HEK293T (cell line): ENCODE results near the gene POLG.

ENCODE experiments used
- CTCF ChIA-PET: fragments of 350-600 bp; formaldehyde crosslinking; extraction: SDS; loops from one replicate; lab custom pipeline; 2021; ENCODE audit warnings: antibody characterized with exemption, inconsistent platforms; lab: Yijun Ruan, JAX
- POLR2A ChIA-PET: fragments of 350-600 bp; formaldehyde crosslinking; extraction: SDS; loops from one replicate; lab custom pipeline; 2020; ENCODE audit warnings: antibody characterized with exemption, inconsistent platforms; lab: Yijun Ruan, JAX
- DNase-seq: peaks from one replicate; pipeline ENCODE4 v3.0.0; 2012; ENCODE audit warnings: mixed read lengths; ENCODE audit errors: extremely low spot score
- ARNT ChIP-seq: fragments of 450-650 bp; IDR thresholded peaks from 2 replicates; pipeline ENCODE4 v1.6.1; 2017; ENCODE audit warnings: mild to moderate bottlenecking
- BHLHE40 ChIP-seq: fragments of 450-650 bp; IDR thresholded peaks from 2 replicates; pipeline ENCODE4 v1.6.1; 2016; ENCODE audit warnings: mild to moderate bottlenecking, moderate library complexity, borderline replicate concordance
- CTBP1 ChIP-seq: fragments of 450-650 bp; IDR thresholded peaks from 2 replicates; pipeline ENCODE4 v1.6.1; 2016; ENCODE audit warnings: borderline replicate concordance
- ELF4 ChIP-seq: fragments of 450-650 bp; IDR thresholded peaks from 2 replicates; pipeline ENCODE4 v1.6.1; 2017; ENCODE audit warnings: antibody characterized with exemption
- FOXA1 ChIP-seq: fragments of 450-650 bp; IDR thresholded peaks from 2 replicates; pipeline ENCODE4 v1.6.1; 2016; ENCODE audit warnings: mild to moderate bottlenecking
- FOXK2 ChIP-seq: fragments of 450-650 bp; IDR thresholded peaks from 2 replicates; pipeline ENCODE4 v1.6.1; 2016; ENCODE audit warnings: mild to moderate bottlenecking
- FOXM1 ChIP-seq: fragments of 450-650 bp; IDR thresholded peaks from 2 replicates; pipeline ENCODE4 v1.6.1; 2017; ENCODE audit warnings: mild to moderate bottlenecking, borderline replicate concordance
- HDGF ChIP-seq: fragments of 450-650 bp; IDR thresholded peaks from 2 replicates; pipeline ENCODE4 v1.6.1; 2017; ENCODE audit warnings: antibody characterized with exemption, borderline replicate concordance
- L3MBTL2 ChIP-seq: fragments of 450-650 bp; conservative IDR thresholded peaks from 2 replicates; pipeline ENCODE4 v1.6.1; 2016; ENCODE audit warnings: mild to moderate bottlenecking
- LEF1 ChIP-seq: fragments of 450-650 bp; IDR thresholded peaks from 2 replicates; pipeline ENCODE4 v1.6.1; 2017; ENCODE audit warnings: mild to moderate bottlenecking, borderline replicate concordance
- NFRKB ChIP-seq: fragments of 450-650 bp; IDR thresholded peaks from 2 replicates; pipeline ENCODE4 v1.6.1; 2016; ENCODE audit warnings: mild to moderate bottlenecking, moderate library complexity
- SP1 ChIP-seq: fragments of 450-650 bp; IDR thresholded peaks from 2 replicates; pipeline ENCODE4 v1.6.1; 2017
- SUZ12 ChIP-seq: fragments of 450-650 bp; IDR thresholded peaks from 2 replicates; pipeline ENCODE4 v1.6.1; 2016; ENCODE audit warnings: mild to moderate bottlenecking
- TARDBP ChIP-seq: fragments of 450-650 bp; IDR thresholded peaks from 2 replicates; pipeline ENCODE4 v1.6.1; 2016
- ZNF384 ChIP-seq: fragments of 450-650 bp; IDR thresholded peaks from 2 replicates; pipeline ENCODE4 v1.6.1; 2016
- TF ChIP-seq, protein P1 (sequence below): fragments of 450-650 bp; IDR thresholded peaks from 2 replicates; pipeline ENCODE4 v1.6.1; 2016

Gene POLG

DNA sequence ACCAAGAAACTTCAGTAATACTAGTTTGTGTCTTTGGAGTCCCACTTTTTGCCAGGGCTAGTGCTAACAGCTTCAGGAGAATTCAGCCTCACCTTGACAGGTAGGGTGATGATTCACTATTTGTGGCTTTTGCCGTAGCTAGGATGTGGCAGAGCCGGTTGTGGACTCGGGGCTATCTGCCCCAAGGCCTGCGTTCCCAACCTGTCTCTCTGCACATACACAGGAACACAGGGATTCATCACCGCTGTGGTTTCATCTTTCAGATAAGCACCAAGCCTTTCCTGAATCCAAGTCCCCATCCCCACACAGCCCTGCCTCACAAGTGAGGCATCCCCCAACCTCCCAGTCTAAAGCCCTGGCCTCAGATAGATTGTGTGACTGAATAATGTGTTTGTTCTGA lies 45.2 kb upstream of the POLG start:
- ChIA-PET POLR2A (interaction anchor here (1.5 kb wide), 1 partner anchor 195 kb away, joined by 3 read pairs; the partner anchor contains the start of gene TICRR), CTCF (interaction anchor here (0.6 to 1.8 kb wide), 6 partner anchors 20 to 121 kb away, joined by 3 to 9 read pairs (median 3); no protein-coding TSS in a partner anchor)
- TF ChIP-seq ZNF384 (no peak), NFRKB (no peak)
- DNase-seq: no peak

DNA sequence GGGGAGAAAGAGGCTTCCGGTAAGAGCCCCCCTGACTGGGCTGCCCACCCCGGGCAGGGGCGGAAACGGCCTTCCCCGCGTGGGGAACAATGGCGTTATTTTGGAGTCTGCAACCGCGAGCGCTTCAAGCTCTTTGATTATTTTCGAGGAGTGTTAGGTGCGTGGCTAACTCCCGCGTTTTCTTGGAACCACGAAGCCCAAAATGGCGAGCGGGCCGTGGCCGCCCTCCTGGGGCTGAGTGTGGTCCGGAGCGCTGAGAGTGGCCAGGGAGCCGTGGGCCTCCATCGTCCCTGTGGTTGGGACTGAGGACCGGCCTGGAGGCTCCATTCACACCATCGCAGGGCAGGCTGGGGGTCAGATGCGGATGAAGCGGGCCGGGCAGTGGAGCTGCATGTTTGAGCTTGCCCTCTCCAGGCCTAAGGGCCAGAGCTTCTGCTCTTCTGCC lies 44.6 kb upstream of the POLG start:
- ChIA-PET POLR2A (interaction anchor here (1.5 kb wide), 1 partner anchor 196 kb away, joined by 3 read pairs; the partner anchor contains the start of gene TICRR), CTCF (interaction anchor here (1.7 to 1.8 kb wide), 2 partner anchors 20 to 21 kb away, joined by 5 to 9 read pairs; no protein-coding TSS in a partner anchor)
- DNase-seq: no peak
- TF ChIP-seq FOXK2 (no peak), FOXA1 (no peak), L3MBTL2 (no peak), HDGF (no peak), ELF4 (no peak), LEF1 (no peak), BHLHE40 (no peak), CTBP1 (no peak)

DNA sequence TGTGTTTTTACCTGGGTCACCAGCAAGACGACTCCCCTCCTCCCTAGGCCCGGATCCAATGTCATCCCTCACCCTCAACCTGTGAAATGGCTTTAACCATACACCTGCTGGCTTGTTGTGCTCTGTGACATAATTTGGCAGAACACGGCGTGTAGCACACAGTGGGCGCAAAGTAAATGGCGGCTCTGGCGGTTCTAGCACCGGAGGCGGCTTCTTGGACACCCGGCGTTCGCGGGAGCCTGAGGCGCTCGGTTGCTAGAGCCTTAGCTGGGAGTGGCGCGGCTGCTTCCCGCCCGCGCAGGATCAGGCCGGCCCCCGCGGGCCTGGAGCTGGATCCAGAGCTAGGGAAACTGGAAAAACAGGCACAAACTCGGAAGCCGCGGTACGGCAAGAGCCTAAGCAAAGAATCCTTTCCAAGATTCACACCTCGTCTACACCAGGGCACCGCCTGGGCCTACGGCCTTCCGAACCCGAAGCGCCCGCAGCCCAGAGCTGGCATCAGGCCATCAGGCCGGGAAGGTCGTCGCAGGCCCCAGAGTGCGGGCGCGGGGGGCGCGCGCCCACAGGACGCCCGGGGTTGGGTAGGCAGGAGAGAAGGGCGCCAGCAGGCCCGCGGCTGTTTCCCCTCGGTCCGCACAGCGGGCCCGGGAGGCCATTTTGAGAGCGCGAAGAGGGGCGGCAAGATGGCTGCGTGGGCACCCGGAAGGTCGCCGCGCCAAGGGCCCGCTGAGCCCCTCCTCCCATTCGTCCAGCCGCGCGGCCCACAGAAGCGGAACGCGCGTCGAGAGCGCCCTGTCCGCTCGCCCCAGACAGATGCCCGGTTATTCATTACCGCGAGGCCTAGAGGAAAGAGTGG lies 43.9 kb upstream of the POLG start:
- TF ChIP-seq ZNF384: no peak
- no peak for TF ChIP-seq FOXA1
- no peak for TF ChIP-seq ARNT
- TF ChIP-seq LEF1: no peak
- TF ChIP-seq CTBP1: no peak
- TF ChIP-seq, protein P1, sequence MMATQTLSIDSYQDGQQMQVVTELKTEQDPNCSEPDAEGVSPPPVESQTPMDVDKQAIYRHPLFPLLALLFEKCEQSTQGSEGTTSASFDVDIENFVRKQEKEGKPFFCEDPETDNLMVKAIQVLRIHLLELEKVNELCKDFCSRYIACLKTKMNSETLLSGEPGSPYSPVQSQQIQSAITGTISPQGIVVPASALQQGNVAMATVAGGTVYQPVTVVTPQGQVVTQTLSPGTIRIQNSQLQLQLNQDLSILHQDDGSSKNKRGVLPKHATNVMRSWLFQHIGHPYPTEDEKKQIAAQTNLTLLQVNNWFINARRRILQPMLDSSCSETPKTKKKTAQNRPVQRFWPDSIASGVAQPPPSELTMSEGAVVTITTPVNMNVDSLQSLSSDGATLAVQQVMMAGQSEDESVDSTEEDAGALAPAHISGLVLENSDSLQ: no peak
- no peak for TF ChIP-seq HDGF
- no peak for TF ChIP-seq ELF4
- no peak for TF ChIP-seq FOXM1
- TF ChIP-seq SP1: no peak
- TF ChIP-seq BHLHE40: no peak
- no peak for TF ChIP-seq NFRKB
- no peak for TF ChIP-seq SUZ12
- no peak for TF ChIP-seq L3MBTL2
- no peak for TF ChIP-seq FOXK2
- TF ChIP-seq TARDBP: no peak
- CTCF ChIA-PET: interaction anchor here (1.7 to 1.8 kb wide), 2 partner anchors 20 to 21 kb away, joined by 5 to 9 read pairs; no protein-coding TSS in a partner anchor
- POLR2A ChIA-PET: no interaction called here
- no peak for DNase-seq

DNA sequence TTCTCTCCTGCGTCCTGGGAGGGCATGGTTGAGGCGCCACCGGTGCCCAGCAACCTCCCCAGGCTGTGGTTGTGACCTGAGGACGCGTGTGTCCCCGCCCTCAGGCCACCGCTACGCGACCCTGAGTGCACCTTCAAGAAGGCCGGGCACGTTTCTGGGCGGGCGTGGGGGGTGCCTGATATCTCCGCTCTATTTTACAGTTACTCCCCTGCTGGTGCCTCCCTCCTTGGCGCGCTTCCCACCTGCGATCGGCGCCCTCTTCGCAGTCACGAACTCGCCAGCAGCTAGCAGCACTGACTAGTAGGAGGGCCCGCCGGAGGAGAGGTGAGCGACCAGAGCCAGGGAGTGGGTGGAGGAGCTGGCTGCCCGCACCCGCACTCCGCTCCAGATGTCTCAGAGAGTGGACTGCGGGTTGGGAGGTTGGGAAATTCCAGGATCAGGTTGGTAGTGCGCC lies 43.2 kb upstream of the POLG start:
- POLR2A ChIA-PET: no interaction called here
- no peak for DNase-seq
- TF ChIP-seq FOXA1 (no peak), TARDBP (no peak), LEF1 (no peak), ARNT (no peak), SP1 (no peak), CTBP1 (no peak), SUZ12 (no peak), FOXK2 (no peak), FOXM1 (no peak), ZNF384 (no peak), HDGF (no peak), L3MBTL2 (no peak)
- TF ChIP-seq, protein P1: no peak
- CTCF ChIA-PET: interaction anchor here (0.8 kb wide), 1 partner anchor 18 kb away, joined by 3 read pairs; no protein-coding TSS in a partner anchor

DNA sequence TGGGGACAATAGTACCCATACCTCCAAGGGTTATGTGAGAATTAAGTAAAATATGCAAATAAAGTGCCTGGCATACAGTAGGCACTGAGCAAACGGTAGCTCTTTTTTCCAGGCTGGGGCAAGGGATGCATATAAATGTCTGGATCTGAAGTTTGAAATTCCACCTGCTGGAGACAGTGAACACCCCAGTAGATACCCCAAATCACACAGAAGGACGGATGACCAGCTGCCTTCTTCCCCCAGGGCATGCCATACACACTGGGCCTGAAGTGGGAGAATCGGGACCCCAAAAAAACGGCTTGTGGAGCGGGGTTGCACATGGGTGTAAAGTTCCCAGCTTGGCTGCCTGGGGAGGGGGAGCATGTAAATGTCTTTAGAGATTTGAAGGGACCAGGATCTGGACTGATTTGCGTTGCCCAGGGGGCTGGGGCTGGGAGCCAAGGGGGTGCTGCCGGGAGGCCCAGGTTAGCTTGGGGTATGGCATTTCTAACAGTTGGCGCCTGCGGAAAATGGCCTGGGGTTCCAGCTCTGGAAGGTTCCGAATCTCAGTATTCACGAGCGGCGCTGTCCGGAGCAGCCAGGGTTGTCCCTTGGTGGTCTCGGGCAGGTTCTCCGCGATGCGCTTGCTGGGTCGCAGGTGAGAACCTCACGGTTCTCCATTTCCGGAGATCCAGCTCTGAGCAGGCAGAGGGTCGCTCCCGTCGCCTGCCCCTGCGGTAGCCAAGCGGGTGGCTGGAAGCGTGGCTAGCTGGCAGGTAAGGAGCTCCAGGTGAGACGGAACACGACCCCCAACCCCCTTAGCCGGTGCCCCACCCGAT lies 42.6 kb upstream of the POLG start:
- TF ChIP-seq TARDBP: no peak
- TF ChIP-seq CTBP1: no peak
- no peak for TF ChIP-seq FOXA1
- TF ChIP-seq NFRKB: no peak
- no peak for TF ChIP-seq BHLHE40
- TF ChIP-seq ELF4: no peak
- TF ChIP-seq HDGF: no peak
- no peak for TF ChIP-seq SUZ12
- TF ChIP-seq L3MBTL2: no peak
- TF ChIP-seq SP1: no peak
- no peak for DNase-seq
- ChIA-PET POLR2A (no interaction called here), CTCF (interaction anchor here (0.7 to 3.1 kb wide), 4 partner anchors 17 to 53 kb away, joined by 3 to 21 read pairs (median 3); no protein-coding TSS in a partner anchor)

DNA sequence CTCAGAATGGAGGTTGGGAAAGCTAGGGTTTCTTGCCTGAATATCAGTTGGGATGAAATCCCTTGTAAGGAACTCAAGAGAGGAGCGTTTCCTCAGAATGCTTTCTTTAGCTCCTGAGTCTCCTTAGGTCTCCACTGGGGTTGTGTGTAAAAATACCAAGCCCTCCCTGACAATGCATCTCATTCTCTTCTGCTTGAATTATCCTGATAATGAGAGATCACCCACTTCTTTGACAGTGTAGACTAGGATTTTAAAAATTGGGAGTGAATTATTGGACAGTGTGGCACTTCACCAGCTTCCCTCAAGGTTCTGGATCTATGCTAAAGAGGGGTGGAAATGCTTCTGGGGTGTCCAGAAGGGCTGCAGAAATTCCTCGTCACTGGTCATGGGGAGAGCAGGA lies 41.8 kb upstream of the POLG start:
- POLR2A ChIA-PET: no interaction called here
- DNase-seq: no peak
- TF ChIP-seq HDGF (no peak), ARNT (no peak), L3MBTL2 (no peak), FOXA1 (no peak), ELF4 (no peak), TARDBP (no peak), SUZ12 (no peak), ZNF384 (no peak), CTBP1 (no peak), LEF1 (no peak), BHLHE40 (no peak), FOXK2 (no peak), SP1 (no peak)
- TF ChIP-seq, protein P1: no peak
- CTCF ChIA-PET: interaction anchor here (0.7 to 3.1 kb wide), 3 partner anchors 18 to 54 kb away, joined by 3 to 21 read pairs (median 3); no protein-coding TSS in a partner anchor
